ENCODE data around the gene DDAH1.

DNA sequence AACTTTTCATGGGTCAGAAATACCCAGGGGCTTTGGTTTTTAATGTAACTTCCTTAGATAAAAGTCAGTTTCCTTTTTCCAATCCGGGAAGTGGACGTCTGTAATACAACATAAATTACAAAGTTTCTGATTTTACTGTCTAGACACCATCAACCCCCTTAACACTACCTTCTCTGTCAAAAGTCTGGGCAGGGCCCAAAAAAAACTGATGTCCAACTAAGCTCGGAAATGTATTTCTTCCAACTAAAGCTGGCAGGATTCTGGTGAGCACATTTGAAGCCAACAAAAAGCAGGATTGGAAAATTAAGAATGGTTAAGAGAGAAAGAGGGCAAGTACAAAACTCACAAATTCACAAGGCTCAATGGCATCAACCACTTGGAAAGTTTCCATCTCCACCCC lies 24.3 kb downstream of the DDAH1 start:
- TF ChIP-seq, protein P1, sequence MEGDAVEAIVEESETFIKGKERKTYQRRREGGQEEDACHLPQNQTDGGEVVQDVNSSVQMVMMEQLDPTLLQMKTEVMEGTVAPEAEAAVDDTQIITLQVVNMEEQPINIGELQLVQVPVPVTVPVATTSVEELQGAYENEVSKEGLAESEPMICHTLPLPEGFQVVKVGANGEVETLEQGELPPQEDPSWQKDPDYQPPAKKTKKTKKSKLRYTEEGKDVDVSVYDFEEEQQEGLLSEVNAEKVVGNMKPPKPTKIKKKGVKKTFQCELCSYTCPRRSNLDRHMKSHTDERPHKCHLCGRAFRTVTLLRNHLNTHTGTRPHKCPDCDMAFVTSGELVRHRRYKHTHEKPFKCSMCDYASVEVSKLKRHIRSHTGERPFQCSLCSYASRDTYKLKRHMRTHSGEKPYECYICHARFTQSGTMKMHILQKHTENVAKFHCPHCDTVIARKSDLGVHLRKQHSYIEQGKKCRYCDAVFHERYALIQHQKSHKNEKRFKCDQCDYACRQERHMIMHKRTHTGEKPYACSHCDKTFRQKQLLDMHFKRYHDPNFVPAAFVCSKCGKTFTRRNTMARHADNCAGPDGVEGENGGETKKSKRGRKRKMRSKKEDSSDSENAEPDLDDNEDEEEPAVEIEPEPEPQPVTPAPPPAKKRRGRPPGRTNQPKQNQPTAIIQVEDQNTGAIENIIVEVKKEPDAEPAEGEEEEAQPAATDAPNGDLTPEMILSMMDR (IDR thresholded peaks at IDR 0.05; ENCODE audit: low read depth, low read length, missing input control) = no peak
- TF ChIP-seq RAD21 (IDR thresholded peaks at IDR 0.05) (no peak), REST (IDR thresholded peaks at IDR 0.05) (no peak)
- TF ChIP-seq, protein P2, sequence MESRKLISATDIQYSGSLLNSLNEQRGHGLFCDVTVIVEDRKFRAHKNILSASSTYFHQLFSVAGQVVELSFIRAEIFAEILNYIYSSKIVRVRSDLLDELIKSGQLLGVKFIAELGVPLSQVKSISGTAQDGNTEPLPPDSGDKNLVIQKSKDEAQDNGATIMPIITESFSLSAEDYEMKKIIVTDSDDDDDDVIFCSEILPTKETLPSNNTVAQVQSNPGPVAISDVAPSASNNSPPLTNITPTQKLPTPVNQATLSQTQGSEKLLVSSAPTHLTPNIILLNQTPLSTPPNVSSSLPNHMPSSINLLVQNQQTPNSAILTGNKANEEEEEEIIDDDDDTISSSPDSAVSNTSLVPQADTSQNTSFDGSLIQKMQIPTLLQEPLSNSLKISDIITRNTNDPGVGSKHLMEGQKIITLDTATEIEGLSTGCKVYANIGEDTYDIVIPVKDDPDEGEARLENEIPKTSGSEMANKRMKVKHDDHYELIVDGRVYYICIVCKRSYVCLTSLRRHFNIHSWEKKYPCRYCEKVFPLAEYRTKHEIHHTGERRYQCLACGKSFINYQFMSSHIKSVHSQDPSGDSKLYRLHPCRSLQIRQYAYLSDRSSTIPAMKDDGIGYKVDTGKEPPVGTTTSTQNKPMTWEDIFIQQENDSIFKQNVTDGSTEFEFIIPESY (IDR thresholded peaks at IDR 0.05) = no peak
- TF ChIP-seq, protein P3, sequence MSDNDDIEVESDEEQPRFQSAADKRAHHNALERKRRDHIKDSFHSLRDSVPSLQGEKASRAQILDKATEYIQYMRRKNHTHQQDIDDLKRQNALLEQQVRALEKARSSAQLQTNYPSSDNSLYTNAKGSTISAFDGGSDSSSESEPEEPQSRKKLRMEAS (IDR thresholded peaks at IDR 0.05) = no peak
